Neural cell (in vitro differentiated cells): Measurements from ENCODE around the gene ONECUT3.

Experiments used
- CTCF ChIP-seq: fragments of 450-650 bp; IDR thresholded peaks from 2 replicates; pipeline ENCODE4 v1.5.1; 2014; ENCODE audit warnings: antibody characterized with exemption, mild to moderate bottlenecking, moderate library complexity; ENCODE audit not compliant: poor library complexity, severe bottlenecking
- EZH2 ChIP-seq: fragments of 200-600, 300-800 bp; shearing (Covaris generic), sonication (generic); IDR thresholded peaks from 2 replicates; pipeline ENCODE4 v1.6.1; 2014; ENCODE audit warnings: antibody characterized with exemption, low read length, borderline replicate concordance, mild to moderate bottlenecking; ENCODE audit not compliant: insufficient read depth, poor library complexity, severe bottlenecking

GRCh38 chr19:1765232-1765903 lies 12.1 kb downstream of the ONECUT3 start:
- TF ChIP-seq EZH2 (no peak), CTCF (no peak)
